ENCODE measurements around the gene REM1.

The REM1 gene

GRCh38 chr20:31523361-31524283 lies 48.5 kb downstream of the REM1 start:
- DNase-seq, result no peak

GRCh38 chr20:31527266-31527665 lies 52.2 kb downstream of the REM1 start:
- no peak for DNase-seq
